Upper lobe of left lung (tissue), 4 donors: ENCODE data around the gene CAB39.

Experiments
- CTCF ChIP-seq, 6 experiments: fragments of 450-650 bp in 4 of 6; fragments of 200-600 bp in 2 of 6; sonication (generic) in 2 of 6; IDR thresholded peaks; one replicate each; pipeline ENCODE4 v1.5.1; 2016 to 2019; ENCODE audit warnings: antibody characterized with exemption in 6 of 6
- EP300 ChIP-seq, 4 donors: sonication (generic); formaldehyde crosslinking; IDR thresholded peaks; one replicate each; pipeline ENCODE4 v1.5.1; 2017; ENCODE audit warnings: antibody characterized with exemption in 4 of 4, control low read depth in 2 of 4
- POLR2A ChIP-seq, 4 donors: fragments of 450-650 bp; IDR thresholded peaks; one replicate each; pipeline ENCODE4 v1.5.1; 2016 to 2017; ENCODE audit warnings: antibody characterized with exemption in 4 of 4, mild to moderate bottlenecking in 2 of 4
- POLR2AphosphoS5 ChIP-seq, 2 donors: sonication (generic); formaldehyde crosslinking; IDR thresholded peaks; one replicate each; pipeline ENCODE4 v1.5.1; 2017; ENCODE audit warnings: antibody characterized with exemption in 2 of 2

- no peak for TF ChIP-seq POLR2AphosphoS5 (IDR thresholded peaks at IDR 0.05)
- TF ChIP-seq POLR2A (IDR thresholded peaks at IDR 0.05), result no peak
- no peak for TF ChIP-seq CTCF (IDR thresholded peaks at IDR 0.05)
- TF ChIP-seq EP300 (IDR thresholded peaks at IDR 0.05), result no peak
These were observed 5.0 kb downstream of the CAB39 start for GRCh38 chr2:230717600-230717999.
